AG20443 (cell line): ENCODE data around the gene FCRLB.
A peak's percentile ranks its signal among the peaks of the same experiment; 100 is the strongest.
"Not testable (repeated sequence)": the region's sequence is repeated elsewhere in the genome, so short reads cannot be mapped to it uniquely, and the experiment has no call there.

Experiments
- DNase-seq: peaks from one replicate; pipeline ENCODE4 v3.0.0; 2012; ENCODE audit warnings: low spot score, mixed read lengths

The FCRLB gene

DNA sequence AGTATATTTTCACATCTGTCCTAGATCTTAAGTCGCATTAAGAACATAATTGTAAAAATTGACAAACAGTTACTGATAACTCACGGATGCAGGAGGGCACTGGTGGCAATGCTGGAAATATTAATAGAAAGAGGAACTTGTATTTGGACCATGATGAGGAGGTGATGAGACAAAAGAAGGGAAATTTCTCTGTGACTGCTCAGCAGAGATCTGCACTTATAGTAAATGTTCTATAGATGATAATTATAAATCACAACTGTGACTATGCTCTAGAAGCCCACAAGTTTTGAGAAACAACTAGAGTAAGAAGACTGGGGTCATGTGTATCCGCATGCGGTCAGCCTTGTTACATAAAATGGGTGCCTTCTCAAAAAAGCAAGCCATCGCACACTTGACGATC, 19.6 kb downstream of the FCRLB start:
- DNase-seq: no peak

DNA sequence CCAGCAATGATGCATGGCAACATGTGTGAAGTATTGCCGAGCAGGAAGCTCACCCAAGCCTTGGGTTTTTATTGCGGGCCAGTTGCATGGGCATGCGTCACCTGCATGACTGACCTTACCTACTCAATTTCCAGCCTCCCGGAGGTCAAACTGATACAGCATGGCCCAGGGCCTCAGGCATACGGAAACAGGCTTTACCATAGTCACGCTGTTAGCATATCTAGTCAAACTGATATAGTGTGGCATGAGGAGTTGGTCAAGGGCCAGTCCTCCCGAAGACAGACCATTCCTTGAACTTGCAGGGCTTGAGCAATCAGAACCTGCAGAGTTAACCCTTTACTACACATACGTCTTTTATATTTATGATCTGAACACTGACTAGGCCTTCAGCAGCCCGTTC, 21.9 kb downstream of the FCRLB start:
- no peak for DNase-seq

DNA sequence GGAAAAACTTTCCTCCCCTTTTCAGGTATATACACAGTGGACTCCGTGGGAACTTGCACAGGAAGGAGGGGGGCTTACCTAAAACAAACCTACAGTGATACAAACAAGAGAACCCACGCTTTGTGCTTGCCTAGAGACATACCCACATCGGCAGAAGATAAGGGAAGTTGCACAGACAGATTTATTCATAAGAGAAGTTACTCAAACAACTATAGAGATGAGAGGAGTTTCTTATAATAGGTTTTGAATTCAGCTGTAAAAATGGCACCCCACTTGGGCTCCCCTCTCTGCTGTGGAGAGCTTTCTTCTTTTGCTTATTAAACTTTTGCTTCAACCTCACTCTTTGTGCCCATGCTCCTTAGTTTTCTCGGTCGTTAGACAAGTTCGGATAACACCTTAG, 26.5 kb downstream of the FCRLB start:
- DNase-seq: no peak

GRCh38 chr1:161749509-161750407, 28.4 kb downstream of the FCRLB start, which contains the start of gene DUSP12:
Gene DUSP12 (plus strand): TSS chr1:161749786. CDS start chr1:161749802, 16 bp downstream.
- DNase-seq: peak; percentile 95

DNA sequence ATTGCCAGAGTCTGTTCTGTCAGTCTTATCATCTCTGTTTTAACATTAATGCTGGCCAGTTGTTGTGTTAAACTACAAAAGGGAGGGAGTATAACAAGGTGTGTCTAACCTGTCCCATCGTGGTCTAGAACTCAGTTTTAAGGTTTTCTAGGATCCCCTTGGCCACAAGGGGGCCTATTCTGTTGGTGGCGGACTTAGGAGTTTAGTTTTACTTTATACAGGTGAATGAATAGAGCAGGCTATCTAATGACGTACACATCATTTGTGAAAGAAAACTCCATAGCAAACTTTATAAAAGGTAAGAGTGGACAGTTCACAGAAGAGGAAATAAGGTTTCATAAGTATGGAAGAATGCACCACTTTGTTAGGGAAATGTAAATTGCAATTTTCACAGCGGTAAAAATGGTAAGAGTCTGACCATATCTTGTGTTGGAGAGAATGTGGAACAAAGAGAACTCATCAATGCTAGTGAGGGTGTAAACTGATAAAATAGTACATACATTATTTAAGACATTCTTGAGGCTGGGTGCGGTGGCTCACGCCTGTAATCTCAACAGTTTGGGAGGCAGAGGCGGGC, 42.3 kb downstream of the FCRLB start:
- no peak for DNase-seq

DNA sequence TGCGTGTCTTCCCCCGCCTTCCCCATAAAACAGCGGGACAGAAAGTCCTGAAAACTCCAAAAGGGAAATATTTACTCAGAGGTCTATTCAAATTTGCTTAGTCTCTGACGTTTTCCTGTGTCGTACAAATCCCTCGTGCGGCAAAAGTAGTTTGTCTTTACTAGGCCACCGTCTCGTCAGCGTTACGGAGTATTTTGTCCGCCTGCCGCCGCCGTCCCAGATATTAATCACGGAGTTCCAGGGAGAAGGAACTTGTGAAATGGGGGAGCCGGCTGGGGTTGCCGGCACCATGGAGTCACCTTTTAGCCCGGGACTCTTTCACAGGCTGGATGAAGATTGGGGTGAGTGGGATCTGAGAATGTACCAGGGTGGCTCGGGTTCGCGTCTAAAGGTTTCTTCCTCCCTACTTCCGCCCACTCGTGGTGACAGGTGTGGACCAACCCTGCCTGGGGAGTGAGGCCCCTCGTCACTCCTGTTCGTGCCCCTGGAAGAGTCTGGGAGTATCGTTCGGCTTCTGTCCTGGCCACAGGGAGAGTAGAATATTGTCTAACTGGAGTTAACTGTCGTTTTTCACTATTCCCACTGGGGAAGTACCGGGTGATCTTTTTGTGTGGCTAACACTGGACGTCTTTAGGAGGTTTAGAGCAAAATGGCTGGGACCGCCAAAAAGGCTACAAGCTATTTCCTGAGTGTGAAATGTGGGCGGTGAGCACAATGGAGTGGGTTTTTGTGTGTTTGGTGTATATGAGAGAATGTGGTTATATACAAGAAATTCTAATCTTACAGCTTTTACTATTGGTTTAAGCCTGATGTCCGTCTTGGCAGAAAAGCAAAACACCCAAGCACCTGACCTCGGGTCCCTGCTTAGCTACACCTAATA, 45.0 kb downstream of the FCRLB start, which contains the start of gene ATF6:
TSS of gene ATF6 (plus strand) at position 219 of the 880 bp plus-strand sequence. CDS start at position 260, 41 bp downstream.
- DNase-seq: peak; percentile 87

GRCh38 chr1:161768461-161768860, 47.1 kb downstream of the FCRLB start:
- no peak for DNase-seq

DNA sequence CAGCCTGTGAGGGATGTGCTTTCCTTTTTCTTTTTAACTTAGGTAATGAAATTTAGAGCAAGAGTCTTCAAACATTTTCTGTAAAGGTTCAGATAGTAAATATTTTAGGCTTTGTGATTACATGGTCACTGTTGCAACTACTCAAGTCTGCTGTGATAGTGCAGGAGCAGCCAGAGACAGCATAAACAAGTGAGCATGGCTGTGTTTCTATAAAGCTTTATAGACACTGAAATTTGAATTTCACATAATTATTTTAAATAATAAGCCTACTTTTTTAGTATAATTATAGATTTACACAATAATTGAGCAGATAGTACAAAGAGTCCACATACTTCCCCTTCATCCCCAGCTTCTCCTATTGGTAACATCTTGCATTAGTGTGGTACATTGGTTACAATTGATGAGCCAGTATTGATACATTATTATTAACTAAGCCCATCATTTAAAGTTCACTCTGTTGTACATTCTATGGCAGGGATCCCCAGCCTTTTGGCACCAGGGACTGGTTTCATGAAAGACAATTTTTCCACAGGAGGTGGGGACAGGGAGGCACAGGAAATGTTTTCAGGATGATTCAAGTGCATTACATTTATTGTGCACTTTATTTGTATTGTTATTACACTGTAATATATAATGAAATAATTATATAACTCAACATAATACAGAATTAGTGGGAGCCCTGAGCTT, 47.8 kb downstream of the FCRLB start:
- no peak for DNase-seq

DNA sequence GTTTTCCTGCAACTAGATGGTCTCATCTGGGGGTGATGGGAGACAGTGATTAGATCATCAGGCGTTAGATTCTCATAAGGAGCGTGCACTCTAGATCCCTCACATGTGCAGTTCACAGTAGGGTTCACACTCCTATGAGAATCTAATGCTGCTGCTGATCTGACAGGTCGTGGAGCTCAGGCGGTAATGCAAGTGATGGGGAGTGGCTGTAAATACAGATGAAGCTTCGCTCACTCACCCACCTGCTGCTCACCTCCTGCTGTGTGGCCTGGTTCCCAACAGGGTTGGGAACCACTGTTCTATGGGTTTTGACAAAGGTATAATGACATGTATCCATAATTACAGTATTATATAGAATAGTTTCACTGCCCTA, 48.3 kb downstream of the FCRLB start:
- not testable (repeated sequence) for DNase-seq

DNA sequence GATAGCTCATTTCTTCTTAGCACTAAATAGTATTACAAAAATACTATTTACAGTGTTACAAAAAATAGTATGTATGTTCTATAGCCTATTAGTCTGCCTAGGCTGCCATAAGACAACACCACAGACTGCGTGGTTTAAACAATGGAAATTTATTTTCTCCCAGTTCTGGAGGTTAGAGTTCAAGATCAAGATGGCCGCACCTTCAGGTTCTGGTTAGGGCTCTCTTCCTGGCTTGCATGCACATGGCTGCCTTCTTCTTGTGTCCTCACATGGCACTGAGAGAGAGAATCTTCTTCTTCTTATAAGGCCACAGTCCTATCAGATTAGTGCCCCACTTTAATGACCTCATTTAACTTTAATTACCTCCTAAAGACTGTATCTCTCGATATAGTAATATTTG, 48.9 kb downstream of the FCRLB start:
- DNase-seq: no peak

DNA sequence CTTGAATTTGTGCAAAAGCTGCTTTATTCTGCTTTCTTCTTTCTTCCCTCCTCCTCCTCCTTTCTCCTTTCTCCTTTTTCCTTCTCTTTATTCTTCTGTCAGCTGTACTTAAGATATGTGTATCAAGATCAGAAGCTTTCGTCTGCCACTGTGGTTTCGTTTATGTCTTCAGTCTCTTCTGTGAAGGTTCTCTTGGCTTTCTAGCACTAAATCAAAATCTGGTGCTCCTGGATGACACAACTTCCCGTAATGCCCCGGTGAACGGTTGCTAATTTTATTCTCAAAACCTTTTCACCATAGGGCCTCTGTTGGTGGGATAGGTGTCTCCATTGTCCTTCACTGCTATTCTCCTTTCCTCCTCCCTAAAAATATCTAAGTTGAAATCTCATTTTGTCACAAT, 49.8 kb downstream of the FCRLB start:
- no peak for DNase-seq

DNA sequence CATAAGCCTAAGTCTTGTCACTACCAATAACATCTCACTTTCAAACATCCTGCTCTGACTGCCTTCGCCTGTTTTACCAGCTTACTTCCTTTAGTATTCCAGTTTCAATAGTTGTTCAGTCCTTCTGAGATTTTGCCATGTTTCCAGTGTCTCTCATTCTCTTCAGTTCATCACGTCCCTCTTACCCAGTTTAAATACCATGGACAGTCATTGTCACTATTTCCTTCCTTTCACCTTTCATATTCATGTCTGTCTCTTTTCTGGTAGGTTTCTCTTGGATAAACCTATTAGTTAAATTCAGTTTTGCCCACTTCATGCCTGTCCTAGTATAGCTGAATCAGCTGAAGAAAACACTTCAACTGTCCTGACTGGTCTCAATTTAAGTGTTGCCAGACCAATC, 50.6 kb downstream of the FCRLB start:
- DNase-seq: no peak

GRCh38 chr1:161772397-161772796, 51.1 kb downstream of the FCRLB start:
- DNase-seq: no peak

DNA sequence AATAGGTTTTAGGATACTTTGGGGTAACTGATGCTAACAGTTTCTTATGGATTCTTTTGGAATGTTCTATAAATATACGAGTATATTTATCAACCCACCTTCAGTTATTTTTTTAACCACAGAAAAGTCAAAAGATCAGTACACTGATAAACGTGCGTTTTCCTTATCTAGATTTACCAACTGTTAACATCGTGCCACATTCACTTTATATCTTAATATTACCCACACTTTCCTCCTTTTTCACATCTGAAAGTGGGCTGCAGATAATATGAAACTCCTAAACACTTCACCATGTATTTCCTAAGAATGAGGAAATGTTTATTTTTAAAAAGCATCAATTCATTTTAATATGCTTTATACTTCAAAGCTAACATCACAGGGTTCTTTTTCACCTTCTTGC, 52.4 kb downstream of the FCRLB start:
- DNase-seq: no peak

GRCh38 chr1:161777261-161777660, 55.9 kb downstream of the FCRLB start:
- DNase-seq: no peak
